ENCODE data around the gene SNX33.

SNX33 gene, protein sequence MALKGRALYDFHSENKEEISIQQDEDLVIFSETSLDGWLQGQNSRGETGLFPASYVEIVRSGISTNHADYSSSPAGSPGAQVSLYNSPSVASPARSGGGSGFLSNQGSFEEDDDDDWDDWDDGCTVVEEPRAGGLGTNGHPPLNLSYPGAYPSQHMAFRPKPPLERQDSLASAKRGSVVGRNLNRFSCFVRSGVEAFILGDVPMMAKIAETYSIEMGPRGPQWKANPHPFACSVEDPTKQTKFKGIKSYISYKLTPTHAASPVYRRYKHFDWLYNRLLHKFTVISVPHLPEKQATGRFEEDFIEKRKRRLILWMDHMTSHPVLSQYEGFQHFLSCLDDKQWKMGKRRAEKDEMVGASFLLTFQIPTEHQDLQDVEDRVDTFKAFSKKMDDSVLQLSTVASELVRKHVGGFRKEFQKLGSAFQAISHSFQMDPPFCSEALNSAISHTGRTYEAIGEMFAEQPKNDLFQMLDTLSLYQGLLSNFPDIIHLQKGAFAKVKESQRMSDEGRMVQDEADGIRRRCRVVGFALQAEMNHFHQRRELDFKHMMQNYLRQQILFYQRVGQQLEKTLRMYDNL

DNA sequence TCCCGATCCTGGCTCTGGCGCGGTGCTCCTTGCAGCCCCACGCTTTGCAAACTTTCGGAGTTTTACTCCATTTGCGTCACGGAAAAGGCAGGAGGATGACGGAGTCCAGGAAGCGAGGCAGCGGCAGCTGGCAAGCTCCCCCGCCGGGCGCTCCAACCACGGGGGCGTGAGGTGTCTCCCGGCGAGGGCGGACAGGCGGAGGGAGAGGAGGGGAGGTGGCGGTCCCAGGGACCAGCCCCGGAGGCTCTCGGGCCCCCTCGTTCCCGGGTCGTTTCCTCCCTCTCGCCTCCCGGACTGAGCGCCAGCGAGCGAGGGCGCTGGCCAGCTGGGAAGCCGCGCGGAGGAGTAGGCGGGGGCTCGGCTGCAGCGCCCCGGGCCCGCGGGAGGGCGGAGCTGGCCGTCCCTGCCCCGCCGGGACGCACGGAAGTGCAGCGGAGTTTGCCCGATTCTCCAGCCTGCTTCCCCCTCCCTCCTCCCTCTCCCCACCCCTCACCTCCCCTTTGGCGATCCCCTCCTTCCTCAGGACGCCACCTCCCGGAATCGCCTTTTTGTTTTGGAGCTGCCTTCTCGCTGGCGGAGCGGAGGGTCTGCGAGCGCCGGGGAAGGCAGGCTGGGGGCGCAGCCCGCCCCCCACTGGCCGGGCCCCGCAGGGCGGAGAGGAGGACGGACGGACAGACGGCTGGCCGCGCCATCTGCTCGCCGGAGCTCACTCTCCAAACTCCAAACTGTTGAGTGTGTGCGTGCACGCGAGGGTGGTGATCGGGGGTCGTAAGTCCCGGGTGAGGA, at the start of gene SNX33:
SNX33 (plus strand) TSS at position 543 of the 786 bp plus-strand sequence. CDS start 1,191 bp downstream, outside the sequence.
- peaks cover 63% of the 10 kb centered on the region for H3K4me1 Mint-ChIP-seq

DNA sequence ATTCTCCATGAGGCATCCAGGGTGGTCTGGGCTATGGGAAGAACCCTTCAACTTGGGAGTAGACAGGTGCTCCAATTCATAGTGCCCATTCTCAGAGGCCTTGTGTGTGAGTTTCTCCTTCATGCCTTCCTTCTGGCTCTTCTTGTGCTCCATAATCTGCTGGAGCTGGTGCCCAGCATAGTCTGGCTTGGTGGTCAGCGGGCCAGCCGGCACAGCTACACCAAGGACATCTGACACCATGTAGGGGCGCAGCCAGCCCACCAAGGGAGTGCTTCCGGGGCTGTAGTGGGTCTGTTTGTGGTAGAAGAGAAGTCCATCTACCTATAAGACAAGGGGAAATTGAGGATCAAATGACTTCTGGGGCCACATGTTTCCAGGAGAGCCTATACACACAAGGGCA, 49.4 kb upstream of the SNX33 start:
- Mint-ChIP-seq H3K4me3 (no peak overlapping the region), H3K27me3 (ENCODE audit: low read depth, poor library complexity) (no peaks in the 10 kb centered on the region), H3K9me3 (no peaks in the 10 kb centered on the region), H3K27ac (no peak overlapping the region), H3K4me1 (no peaks in the 10 kb centered on the region), H3K36me3 (ENCODE audit: low read depth) (peaks cover 33% of the 10 kb centered on the region)
- TF ChIP-seq, protein P1, sequence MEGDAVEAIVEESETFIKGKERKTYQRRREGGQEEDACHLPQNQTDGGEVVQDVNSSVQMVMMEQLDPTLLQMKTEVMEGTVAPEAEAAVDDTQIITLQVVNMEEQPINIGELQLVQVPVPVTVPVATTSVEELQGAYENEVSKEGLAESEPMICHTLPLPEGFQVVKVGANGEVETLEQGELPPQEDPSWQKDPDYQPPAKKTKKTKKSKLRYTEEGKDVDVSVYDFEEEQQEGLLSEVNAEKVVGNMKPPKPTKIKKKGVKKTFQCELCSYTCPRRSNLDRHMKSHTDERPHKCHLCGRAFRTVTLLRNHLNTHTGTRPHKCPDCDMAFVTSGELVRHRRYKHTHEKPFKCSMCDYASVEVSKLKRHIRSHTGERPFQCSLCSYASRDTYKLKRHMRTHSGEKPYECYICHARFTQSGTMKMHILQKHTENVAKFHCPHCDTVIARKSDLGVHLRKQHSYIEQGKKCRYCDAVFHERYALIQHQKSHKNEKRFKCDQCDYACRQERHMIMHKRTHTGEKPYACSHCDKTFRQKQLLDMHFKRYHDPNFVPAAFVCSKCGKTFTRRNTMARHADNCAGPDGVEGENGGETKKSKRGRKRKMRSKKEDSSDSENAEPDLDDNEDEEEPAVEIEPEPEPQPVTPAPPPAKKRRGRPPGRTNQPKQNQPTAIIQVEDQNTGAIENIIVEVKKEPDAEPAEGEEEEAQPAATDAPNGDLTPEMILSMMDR (IDR thresholded peaks at IDR 0.05): no peak
- no peak for DNase-seq

More for the DNA sequence above, at the start of gene SNX33:
- peaks cover 23% of the 10 kb centered on the region for H3K27me3 Mint-ChIP-seq (ENCODE audit: low read depth, poor library complexity)
- H3K9me3 Mint-ChIP-seq: no peaks in the 10 kb centered on the region
- TF ChIP-seq, protein P1 (IDR thresholded peaks at IDR 0.05): peak; percentile 43
- peak; percentile 78 for DNase-seq
- H3K36me3 Mint-ChIP-seq (ENCODE audit: low read depth): peaks cover 24% of the 10 kb centered on the region
- H3K27ac Mint-ChIP-seq: peak within 1 kb of the TSS; percentile 99
- peak within 1 kb of the TSS; percentile 96 for H3K4me3 Mint-ChIP-seq

DNA sequence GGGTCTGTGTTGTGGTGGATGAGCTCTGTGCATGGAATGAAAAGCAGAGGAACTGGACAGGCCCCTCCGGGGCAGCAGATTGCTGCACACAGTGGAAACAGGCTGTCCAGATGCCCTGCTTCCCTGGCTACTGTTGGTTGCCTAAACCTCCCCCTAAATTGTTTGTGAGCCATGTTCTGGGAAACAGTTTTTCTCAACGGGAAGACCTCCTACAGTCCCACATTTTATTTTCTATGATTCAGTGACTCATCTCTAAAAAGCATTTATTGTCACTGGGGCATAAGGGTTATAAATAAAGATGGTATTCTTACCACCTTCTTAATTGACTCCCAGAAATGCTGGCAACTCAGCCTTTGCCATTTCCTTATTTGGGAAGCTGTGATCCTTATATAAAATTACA, 48.3 kb upstream of the SNX33 start:
- Mint-ChIP-seq H3K36me3 (ENCODE audit: low read depth) (peaks cover 33% of the 10 kb centered on the region), H3K4me3 (no peak overlapping the region), H3K4me1 (no peaks in the 10 kb centered on the region), H3K9me3 (no peaks in the 10 kb centered on the region), H3K27me3 (ENCODE audit: low read depth, poor library complexity) (no peaks in the 10 kb centered on the region), H3K27ac (no peak overlapping the region)
- no peak for DNase-seq
- TF ChIP-seq, protein P1 (IDR thresholded peaks at IDR 0.05): no peak

DNA sequence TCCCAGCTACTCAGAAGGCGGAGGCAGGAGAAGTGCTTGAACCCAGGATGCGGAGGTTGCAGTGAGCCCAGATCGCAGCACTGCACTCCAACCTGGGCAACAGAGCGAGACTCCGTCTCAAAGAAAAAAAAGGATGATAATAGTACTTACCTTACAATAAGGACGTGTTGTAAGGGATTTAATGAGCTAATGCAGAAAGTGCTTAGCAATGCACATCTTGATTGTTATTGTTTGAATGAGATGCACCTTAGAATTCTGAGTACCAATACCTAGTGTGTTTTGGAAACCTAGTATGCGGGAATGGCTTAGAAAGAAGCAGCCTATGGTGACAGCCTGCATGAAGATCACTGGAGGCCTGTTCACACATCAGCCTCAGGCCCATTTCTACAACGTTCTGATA, 41.7 kb upstream of the SNX33 start:
- Mint-ChIP-seq H3K27ac (peak overlapping the region; percentile 2), H3K4me3 (no peak overlapping the region), H3K9me3 (no peaks in the 10 kb centered on the region), H3K27me3 (ENCODE audit: low read depth, poor library complexity) (no peaks in the 10 kb centered on the region), H3K4me1 (no peaks in the 10 kb centered on the region), H3K36me3 (ENCODE audit: low read depth) (peaks cover 30% of the 10 kb centered on the region)
- no peak for DNase-seq
- TF ChIP-seq, protein P1 (IDR thresholded peaks at IDR 0.05): no peak

DNA sequence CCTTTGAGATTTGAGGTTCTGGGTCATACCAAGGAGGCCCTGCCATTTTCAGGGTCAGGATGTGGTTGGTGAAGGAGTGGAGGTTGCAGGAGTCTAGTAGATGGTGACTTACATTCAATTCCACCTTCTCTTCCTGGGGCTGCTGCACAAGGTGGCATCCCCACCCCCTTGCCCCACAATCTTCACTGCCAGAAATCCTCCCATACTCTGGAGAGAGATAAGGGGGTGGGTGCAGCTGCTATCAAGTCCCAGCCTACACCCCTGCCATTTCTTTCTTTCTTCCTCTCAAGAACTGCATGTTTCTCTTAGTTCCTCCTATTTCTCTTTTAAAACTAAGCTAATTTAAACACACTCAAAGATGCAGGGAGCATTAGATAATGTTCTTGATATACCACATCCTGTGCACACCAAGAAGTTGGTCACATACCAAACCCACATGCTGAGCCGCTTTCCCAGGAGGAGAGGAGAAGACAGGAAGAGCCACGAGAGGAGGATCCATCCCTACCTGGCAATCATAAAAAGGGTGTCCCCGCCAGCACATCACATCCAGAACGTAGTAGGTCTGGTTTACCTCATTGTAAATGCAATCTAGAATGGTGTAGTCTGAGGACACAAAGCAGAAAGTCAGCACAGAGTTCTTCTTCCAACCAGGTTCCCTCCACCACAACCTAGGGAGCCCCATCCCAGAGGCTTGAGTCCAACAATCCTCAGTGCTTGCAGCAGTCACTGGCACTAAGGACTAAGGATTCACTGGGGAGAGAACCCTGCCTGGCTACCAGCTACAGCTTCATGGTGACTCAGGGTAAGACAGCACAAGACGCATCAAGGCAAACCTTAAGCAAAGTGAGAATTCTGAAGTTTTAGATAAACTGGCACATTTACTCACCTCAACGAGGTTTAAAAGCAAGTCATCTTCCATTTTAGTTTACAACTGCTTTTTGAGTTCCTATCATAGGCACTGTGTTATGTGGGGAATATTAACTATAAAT, 40.7 kb upstream of the SNX33 start:
- no peak overlapping the region for H3K4me3 Mint-ChIP-seq
- TF ChIP-seq, protein P1 (IDR thresholded peaks at IDR 0.05): no peak
- no peaks in the 10 kb centered on the region for H3K27me3 Mint-ChIP-seq (ENCODE audit: low read depth, poor library complexity)
- H3K9me3 Mint-ChIP-seq: no peaks in the 10 kb centered on the region
- no peak overlapping the region for H3K27ac Mint-ChIP-seq
- H3K4me1 Mint-ChIP-seq: no peaks in the 10 kb centered on the region
- peaks cover 34% of the 10 kb centered on the region for H3K36me3 Mint-ChIP-seq (ENCODE audit: low read depth)
- no peak for DNase-seq
